Right atrium auricular region (tissue), 2 donors: ENCODE measurements around the gene ARFGAP3. TPM values are rescaled to one million over a fixed set of nuclear protein-coding genes. Genes with fewer than 3 reads are reported as not detected.

ENCODE experiments used
- DNase-seq: peaks from one replicate; pipeline ENCODE4 v3.0.0-alpha.2; 2019; ENCODE audit warnings: low spot score
- H3K27ac ChIP-seq, 2 donors: fragments of 200-600 bp; sonication (generic); 1 replicate in 1 of 2; 2 replicates in 1 of 2; pipeline ENCODE4 v1.5.1; 2016 to 2019
- H3K27me3 ChIP-seq, 2 donors: fragments of 200-600 bp; sonication (generic); one replicate each; pipeline versions ENCODE4 v1.5.1 to v1.6.0; 2017 to 2019
- H3K36me3 ChIP-seq: fragments of 200-600 bp; sonication (generic); one replicate; pipeline ENCODE4 v1.5.1; 2016
- H3K4me1 ChIP-seq, 2 donors: fragments of 200-600 bp; sonication (generic); one replicate each; pipeline versions ENCODE4 v1.5.1 to v1.6.0; 2017 to 2019
- H3K4me3 ChIP-seq, 2 donors: fragments of 200-600 bp; sonication (generic); 1 replicate in 1 of 2; 2 replicates in 1 of 2; pipeline ENCODE4 v1.5.1; 2017 to 2019; ENCODE audit warnings: mild to moderate bottlenecking in 1 of 2, moderate library complexity in 1 of 2
- H3K9me3 ChIP-seq, 2 donors: fragments of 200-600 bp; sonication (generic); one replicate each; pipeline ENCODE4 v1.5.1; 2019
- total RNA-seq, 2 donors: library from RNA; depleted of rRNA; stranded (reverse); fragments of >200 nt; gene quantifications; one replicate each; pipeline ENCODE4 v1.1.0, GENCODE V29; 2016
- TF ChIP-seq, protein P1 (sequence below), 2 donors: fragments of 200-600 bp; sonication (generic); IDR thresholded peaks; one replicate each; pipeline ENCODE4 v1.5.1; 2019; ENCODE audit warnings: antibody characterized with exemption in 2 of 2

ARFGAP3 gene
- total RNA-seq, 2 donors from 2014 or later, result 27.4 to 29.6 TPM

DNA sequence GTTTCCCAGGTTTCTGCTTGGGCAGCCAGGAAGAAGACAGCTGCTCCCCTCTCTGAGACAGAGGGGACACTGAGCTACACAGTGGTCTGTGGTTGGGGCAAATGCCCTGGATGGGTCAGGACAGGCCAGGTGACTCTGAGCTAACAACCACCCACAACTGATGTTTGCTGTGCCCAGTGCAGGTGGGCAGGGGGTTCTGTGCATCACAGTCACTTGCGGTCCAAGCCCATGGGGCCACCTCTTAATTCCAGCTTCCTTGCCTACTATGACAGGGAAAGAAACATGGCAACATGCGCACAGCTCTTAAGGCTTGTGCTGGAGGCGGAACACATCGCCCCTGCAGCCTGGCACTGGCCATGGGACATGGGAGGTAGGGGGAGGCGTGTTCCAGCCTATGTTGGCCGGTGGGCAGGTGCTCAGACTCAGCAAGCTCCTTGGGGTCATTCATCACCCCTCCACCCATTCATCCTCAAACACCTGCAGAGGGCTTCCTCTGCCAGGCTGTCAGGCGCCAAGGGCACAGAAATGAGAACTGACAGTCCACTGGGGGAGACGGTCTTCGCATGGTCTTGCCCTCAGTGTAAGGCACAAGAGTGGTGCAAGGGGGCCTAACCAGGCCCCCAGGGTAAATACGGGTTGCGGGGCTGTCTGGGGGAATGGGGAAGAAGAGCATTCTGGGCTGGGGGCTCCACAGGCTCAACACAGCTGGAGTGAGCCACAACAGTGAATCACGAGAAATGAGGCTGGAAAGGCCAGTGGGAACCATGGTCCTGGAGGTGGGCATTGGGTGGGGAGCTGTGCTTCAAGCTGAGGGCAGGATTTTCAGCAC, 55.6 kb downstream of the ARFGAP3 start:
- TF ChIP-seq, protein P1, sequence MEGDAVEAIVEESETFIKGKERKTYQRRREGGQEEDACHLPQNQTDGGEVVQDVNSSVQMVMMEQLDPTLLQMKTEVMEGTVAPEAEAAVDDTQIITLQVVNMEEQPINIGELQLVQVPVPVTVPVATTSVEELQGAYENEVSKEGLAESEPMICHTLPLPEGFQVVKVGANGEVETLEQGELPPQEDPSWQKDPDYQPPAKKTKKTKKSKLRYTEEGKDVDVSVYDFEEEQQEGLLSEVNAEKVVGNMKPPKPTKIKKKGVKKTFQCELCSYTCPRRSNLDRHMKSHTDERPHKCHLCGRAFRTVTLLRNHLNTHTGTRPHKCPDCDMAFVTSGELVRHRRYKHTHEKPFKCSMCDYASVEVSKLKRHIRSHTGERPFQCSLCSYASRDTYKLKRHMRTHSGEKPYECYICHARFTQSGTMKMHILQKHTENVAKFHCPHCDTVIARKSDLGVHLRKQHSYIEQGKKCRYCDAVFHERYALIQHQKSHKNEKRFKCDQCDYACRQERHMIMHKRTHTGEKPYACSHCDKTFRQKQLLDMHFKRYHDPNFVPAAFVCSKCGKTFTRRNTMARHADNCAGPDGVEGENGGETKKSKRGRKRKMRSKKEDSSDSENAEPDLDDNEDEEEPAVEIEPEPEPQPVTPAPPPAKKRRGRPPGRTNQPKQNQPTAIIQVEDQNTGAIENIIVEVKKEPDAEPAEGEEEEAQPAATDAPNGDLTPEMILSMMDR (IDR thresholded peaks at IDR 0.05), result no peak
- Histone ChIP-seq H3K4me3 (no peak overlapping the region), H3K27me3 (no peaks in the 10 kb centered on the region), H3K27ac (no peak overlapping the region), H3K4me1 (peaks cover 0 to 39% of the 10 kb centered on the region in 2 donors), H3K36me3 (peaks cover 58% of the 10 kb centered on the region), H3K9me3 (no peaks in the 10 kb centered on the region)
- DNase-seq, result no peak

DNA sequence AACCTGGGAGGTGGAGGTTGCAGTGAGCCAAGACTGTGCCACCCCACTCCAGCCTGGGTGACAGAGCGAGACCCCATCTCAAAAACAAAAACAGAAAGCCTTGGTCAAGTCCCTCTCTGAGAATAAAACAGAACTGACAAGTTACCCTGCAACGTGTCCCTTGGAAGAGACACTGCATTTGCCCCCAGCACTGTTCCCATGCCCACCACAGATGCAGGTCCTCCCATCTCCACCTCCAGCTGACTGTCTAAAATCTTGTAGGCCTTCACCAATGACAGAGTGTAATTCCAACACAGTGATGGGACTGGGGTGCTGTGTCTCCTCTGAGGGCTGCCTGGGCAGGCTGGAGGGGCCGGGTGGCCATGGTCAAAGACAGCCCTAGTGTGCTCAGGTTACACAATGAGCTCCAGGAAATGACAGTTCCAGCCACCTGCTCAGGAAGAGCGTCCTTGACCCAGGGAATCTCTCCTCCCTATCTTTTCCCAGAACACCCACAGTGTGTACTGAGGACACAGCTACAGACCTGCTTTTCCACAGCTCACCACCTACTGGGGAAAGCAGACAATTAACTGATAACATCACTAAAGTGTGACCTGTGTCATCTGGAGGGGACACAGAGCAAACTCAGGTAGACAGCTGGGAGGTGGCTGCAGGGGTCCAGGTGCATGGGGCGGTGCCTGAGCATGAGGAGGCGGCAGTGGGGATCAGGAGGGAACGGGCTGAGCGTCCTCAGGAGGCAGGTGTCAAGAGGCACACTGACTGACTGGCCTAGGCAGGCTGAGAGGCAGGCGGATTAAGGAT, 56.4 kb downstream of the ARFGAP3 start:
- peaks cover 50% of the 10 kb centered on the region for H3K36me3 ChIP-seq
- H3K4me1 ChIP-seq, result peaks cover 0 to 31% of the 10 kb centered on the region in 2 donors
- DNase-seq, result no peak
- H3K4me3 ChIP-seq, result no peak overlapping the region
- H3K27ac ChIP-seq, result no peak overlapping the region
- TF ChIP-seq, protein P1 (IDR thresholded peaks at IDR 0.05), result no peak
- no peaks in the 10 kb centered on the region for H3K9me3 ChIP-seq
- no peaks in the 10 kb centered on the region for H3K27me3 ChIP-seq

DNA sequence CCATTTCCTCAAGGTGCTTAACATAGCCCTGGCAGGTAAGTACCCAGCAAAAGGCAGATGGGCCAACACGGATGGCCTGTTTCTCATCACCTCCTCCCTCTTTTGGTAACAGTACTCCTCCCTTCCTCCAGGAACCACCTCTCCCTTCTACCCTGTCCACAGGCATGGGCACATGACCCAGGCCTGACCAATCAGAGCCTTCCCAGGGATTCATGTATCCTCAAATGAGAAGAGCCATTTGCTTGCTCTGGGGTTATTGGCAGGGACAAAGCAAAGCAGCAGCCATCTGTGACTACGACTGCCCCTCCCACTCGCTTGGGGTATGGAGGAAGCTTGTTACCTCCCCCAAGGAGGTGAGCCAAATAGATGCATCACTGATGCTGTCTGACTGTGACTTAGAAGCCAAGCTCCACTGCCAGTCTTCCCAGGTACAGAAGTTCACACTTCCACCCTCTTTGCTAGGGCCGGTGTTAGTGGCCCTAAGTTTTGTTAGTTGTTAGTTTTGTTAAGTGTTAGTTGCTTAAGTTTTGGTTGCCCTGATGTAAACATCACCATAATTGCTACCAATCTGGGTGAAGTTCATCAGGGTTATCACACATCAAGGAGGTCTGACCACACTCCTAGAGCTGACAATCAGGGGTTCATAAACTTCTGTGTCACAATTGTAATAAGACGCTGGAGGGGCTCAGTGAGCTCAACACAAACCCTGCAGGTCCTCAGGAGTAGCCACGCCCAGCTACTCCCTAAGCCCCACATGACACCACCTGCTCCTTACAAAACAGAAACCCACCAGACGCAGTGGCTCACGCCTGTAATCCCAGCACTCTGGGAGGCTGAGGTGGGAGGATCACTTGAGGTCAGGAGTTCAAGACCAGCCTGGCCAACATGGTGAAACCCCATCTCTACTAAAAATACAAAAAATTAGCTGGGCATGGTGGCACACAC, 57.3 kb downstream of the ARFGAP3 start:
- H3K4me3 ChIP-seq, result no peak overlapping the region
- no peak overlapping the region for H3K27ac ChIP-seq
- H3K9me3 ChIP-seq, result no peaks in the 10 kb centered on the region
- peaks cover 0 to 26% of the 10 kb centered on the region in 2 donors for H3K4me1 ChIP-seq
- TF ChIP-seq, protein P1 (IDR thresholded peaks at IDR 0.05), result no peak
- H3K36me3 ChIP-seq, result peaks cover 49% of the 10 kb centered on the region
- no peak for DNase-seq
- no peaks in the 10 kb centered on the region for H3K27me3 ChIP-seq

DNA sequence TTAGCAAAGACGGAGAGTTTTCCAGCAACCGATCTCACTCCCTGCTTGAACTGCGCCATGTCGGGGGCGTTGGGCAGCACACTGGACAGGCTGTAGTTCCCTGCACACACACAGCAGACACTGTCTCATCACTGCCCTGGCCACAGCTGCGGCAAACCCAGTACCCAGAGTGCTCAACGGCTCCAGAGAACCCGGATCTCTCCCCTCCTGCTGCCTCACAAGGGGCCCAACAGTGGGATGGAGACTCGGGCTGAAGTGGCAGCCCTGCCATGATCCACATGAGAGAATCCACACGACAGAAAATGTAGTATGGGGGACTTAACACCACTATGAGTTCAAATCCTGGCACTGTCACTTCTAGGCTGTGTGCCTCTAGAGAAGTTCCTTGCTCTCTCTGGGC, 58.0 kb downstream of the ARFGAP3 start:
- peaks cover 47% of the 10 kb centered on the region for H3K36me3 ChIP-seq
- no peak for DNase-seq
- no peak overlapping the region for H3K4me3 ChIP-seq
- H3K27me3 ChIP-seq, result no peaks in the 10 kb centered on the region
- H3K27ac ChIP-seq, result no peak overlapping the region
- TF ChIP-seq, protein P1 (IDR thresholded peaks at IDR 0.05), result no peak
- H3K9me3 ChIP-seq, result no peaks in the 10 kb centered on the region
- peaks cover 0 to 32% of the 10 kb centered on the region in 2 donors for H3K4me1 ChIP-seq

DNA sequence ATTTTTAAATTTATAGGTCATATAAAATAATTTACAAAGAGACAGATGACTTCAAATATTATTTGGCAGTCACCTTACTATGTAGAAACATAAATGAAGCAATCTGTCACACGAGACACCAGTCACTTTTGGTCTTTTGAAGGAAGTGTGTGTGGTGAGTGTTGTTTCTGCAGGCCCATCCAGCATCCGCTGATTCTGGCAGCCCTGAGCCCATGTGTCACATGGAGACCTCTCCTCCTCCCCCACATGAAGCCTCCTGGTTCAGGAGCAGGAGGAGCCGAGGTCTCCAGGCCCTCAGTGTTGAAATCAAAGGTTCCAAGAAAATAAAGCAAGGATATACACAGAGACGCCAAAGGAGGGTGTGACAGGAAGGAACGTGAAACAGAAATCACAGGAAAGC, 60.1 kb downstream of the ARFGAP3 start:
- Histone ChIP-seq H3K27ac (peak overlapping the region; percentile 46 to 61), H3K27me3 (no peaks in the 10 kb centered on the region), H3K9me3 (no peaks in the 10 kb centered on the region), H3K4me1 (peaks cover 0 to 37% of the 10 kb centered on the region in 2 donors), H3K36me3 (peaks cover 46% of the 10 kb centered on the region), H3K4me3 (no peak overlapping the region)
- no peak for DNase-seq
- TF ChIP-seq, protein P1 (IDR thresholded peaks at IDR 0.05), result no peak
